HepG2 (cell line): Measurements from ENCODE around the gene MARF1. TPM values are rescaled to one million over a fixed set of nuclear protein-coding genes. Genes with fewer than 3 reads are reported as not detected.

Experiments used
- ATF7 ChIP-seq, 2 experiments: fragments of 450-650 bp in 1 of 2; sonication (generic) in 1 of 2; formaldehyde crosslinking in 1 of 2; IDR thresholded peaks; 2 replicates each; pipeline versions ENCODE4 v1.4.0 to v1.6.1; 2016 to 2020; ENCODE audit warnings: antibody characterized with exemption in 1 of 2, mild to moderate bottlenecking in 1 of 2, missing genetic modification reagents in 1 of 2
- ATF7-NPFF ChIP-seq: sonication (generic); formaldehyde crosslinking; IDR thresholded peaks from 2 replicates; pipeline ENCODE4 v1.8.1; 2023; ENCODE audit warnings: mild to moderate bottlenecking, low read depth, missing genetic modification reagents, moderate library complexity
- CREB1 ChIP-seq, 2 experiments: fragments of 450-650 bp in 1 of 2; IDR thresholded peaks; 2 replicates each; pipeline ENCODE4 v1.6.1; 2016 to 2017; ENCODE audit warnings: control low read depth in 1 of 2, mild to moderate bottlenecking in 1 of 2, missing compliant biosample characterization in 1 of 2, missing genetic modification characterization in 1 of 2
- CREM ChIP-seq, 2 experiments: sonication (generic) in 1 of 2; formaldehyde crosslinking in 1 of 2; IDR thresholded peaks; 2 replicates each; pipeline versions ENCODE4 v1.4.0 to v1.6.1; 2016 to 2020; ENCODE audit warnings: antibody characterized with exemption in 1 of 2, mild to moderate bottlenecking in 1 of 2, missing genetic modification reagents in 1 of 2
- ELK4 ChIP-seq: sonication (generic); formaldehyde crosslinking; IDR thresholded peaks from 2 replicates; pipeline ENCODE4 v1.9.0; 2021; ENCODE audit warnings: missing genetic modification reagents, borderline replicate concordance
- FIP1L1 ChIP-seq: fragments of 200-400 bp; formaldehyde crosslinking; IDR thresholded peaks from 2 replicates; pipeline ENCODE4 v1.6.1; 2018; ENCODE audit warnings: low read depth, mild to moderate bottlenecking, low read length, moderate library complexity, borderline replicate concordance; ENCODE audit not compliant: insufficient read depth
- HIC2 ChIP-seq: sonication (generic); formaldehyde crosslinking; IDR thresholded peaks from 2 replicates; pipeline ENCODE4 v1.9.0; 2022; ENCODE audit warnings: low read depth, missing genetic modification reagents
- KDM2A ChIP-seq: sonication (generic); formaldehyde crosslinking; IDR thresholded peaks from 2 replicates; pipeline ENCODE4 v1.4.0; 2020; ENCODE audit warnings: low read depth, missing genetic modification reagents, borderline replicate concordance
- MBNL3 ChIP-seq: fragments of 250-450 bp; sonication (Bioruptor Pico); conservative IDR thresholded peaks from 2 replicates; pipeline ENCODE4 v1.8.0; 2022; ENCODE audit warnings: mild to moderate bottlenecking, inconsistent platforms
- MLLT10 ChIP-seq: sonication (generic); formaldehyde crosslinking; IDR thresholded peaks from 2 replicates; pipeline ENCODE4 v1.4.0; 2020; ENCODE audit warnings: missing genetic modification reagents
- PRMT3 ChIP-seq: sonication (generic); formaldehyde crosslinking; IDR thresholded peaks from 2 replicates; pipeline ENCODE4 v1.8.1; 2022; ENCODE audit warnings: low read depth, mild to moderate bottlenecking, moderate library complexity, missing genetic modification reagents, borderline replicate concordance
- RFXANK ChIP-seq: IDR thresholded peaks from 2 replicates; pipeline ENCODE4 v1.6.1; 2016
- SALL2 ChIP-seq: sonication (generic); formaldehyde crosslinking; IDR thresholded peaks from 2 replicates; pipeline ENCODE4 v1.8.1; 2023; ENCODE audit warnings: mild to moderate bottlenecking, missing genetic modification reagents, inconsistent platforms
- TBP ChIP-seq: sonication (generic); formaldehyde crosslinking; IDR thresholded peaks from 2 replicates; pipeline ENCODE4 v1.5.0; 2020; ENCODE audit warnings: missing genetic modification reagents
- TSC22D2 ChIP-seq: sonication (generic); formaldehyde crosslinking; IDR thresholded peaks from 2 replicates; pipeline ENCODE4 v1.5.1; 2020; ENCODE audit warnings: missing genetic modification reagents, mild to moderate bottlenecking, borderline replicate concordance
- ZFP82 ChIP-seq: sonication (generic); formaldehyde crosslinking; IDR thresholded peaks from 2 replicates; pipeline ENCODE4 v1.5.1; 2020; ENCODE audit warnings: mild to moderate bottlenecking, missing genetic modification reagents, borderline replicate concordance
- ZGPAT ChIP-seq: IDR thresholded peaks from 2 replicates; pipeline ENCODE4 v1.6.1; 2016; ENCODE audit warnings: mild to moderate bottlenecking
- ZNF224 ChIP-seq: sonication (generic); formaldehyde crosslinking; IDR thresholded peaks from 2 replicates; pipeline ENCODE4 v1.5.0; 2020; ENCODE audit warnings: mild to moderate bottlenecking, missing genetic modification reagents
- ZNF383 ChIP-seq: sonication (generic); formaldehyde crosslinking; IDR thresholded peaks from 2 replicates; pipeline ENCODE4 v1.4.0; 2020; ENCODE audit warnings: missing genetic modification reagents, mild to moderate bottlenecking, borderline replicate concordance
- ZNF501 ChIP-seq: sonication (generic); formaldehyde crosslinking; IDR thresholded peaks from 2 replicates; pipeline ENCODE4 v1.5.1; 2020; ENCODE audit warnings: mild to moderate bottlenecking, moderate library complexity, missing genetic modification reagents
- ZNF550 ChIP-seq: sonication (generic); formaldehyde crosslinking; IDR thresholded peaks from 2 replicates; pipeline ENCODE4 v1.4.0; 2020; ENCODE audit warnings: mild to moderate bottlenecking, missing genetic modification reagents, borderline replicate concordance
- ZNF737 ChIP-seq: sonication (generic); formaldehyde crosslinking; IDR thresholded peaks from 2 replicates; pipeline ENCODE4 v1.5.0; 2020; ENCODE audit warnings: missing genetic modification reagents, mild to moderate bottlenecking, borderline replicate concordance
- ZSCAN22 ChIP-seq: sonication (generic); formaldehyde crosslinking; IDR thresholded peaks from 2 replicates; pipeline ENCODE4 v1.4.0; 2020; ENCODE audit warnings: mild to moderate bottlenecking, missing genetic modification reagents
- ZSCAN9 ChIP-seq: IDR thresholded peaks from 2 replicates; pipeline ENCODE4 v1.6.1; 2016; ENCODE audit warnings: borderline replicate concordance
- polyA plus RNA-seq, 8 experiments: library from polyadenylated mRNA; depleted of rRNA in 3 of 8; stranded (reverse) in 7 of 8; unstranded in 1 of 8; fragments of >200 nt; fragmentation: Illumina TruSeq in 4 of 8; extraction: Trizol in 4 of 8; gene quantifications; 2 replicates each; pipeline versions ENCODE4 v1.2.1 to v1.2.3, GENCODE V29; 2011 to 2016; ENCODE audit warnings: low read depth in 4 of 8, missing spikeins in 1 of 8, mixed read lengths in 1 of 8; ENCODE audit not compliant: insufficient read depth in 1 of 8
- total RNA-seq, 5 experiments: library from RNA; depleted of rRNA; stranded (reverse); fragments of >200 nt; fragmentation: Illumina TruSeq; extraction: Trizol; gene quantifications; 2 replicates each; pipeline ENCODE4 v1.2.3, GENCODE V29; 2016; ENCODE audit warnings: low read depth in 1 of 5

The MARF1 gene
- total and polyA plus RNA-seq, 2 of the 13 experiments (the other 11 are each of a cell fraction or from before 2014, with no cell fraction given), result 8.7 to 20.7 TPM

- TF ChIP-seq ZGPAT, result peak; percentile 100
- no peak for TF ChIP-seq TBP (CRISPR knock-in tag)
- peak; percentile 94 for TF ChIP-seq RFXANK (CRISPR knock-in tag)
- TF ChIP-seq ZNF224 (CRISPR knock-in tag), result peak; percentile 97
- TF ChIP-seq PRMT3, result 0 out of 2 replicates have a peak, but pooled peaks have one; percentile 55
- TF ChIP-seq ATF7-NPFF (CRISPR knock-in tag), result 0 out of 2 replicates have a peak, but pooled peaks have one; percentile 28
- peak; percentile 96 for TF ChIP-seq ATF7 (IDR thresholded peaks at IDR 0.05)
- peak; percentile 100 for TF ChIP-seq ATF7 (CRISPR knock-in tag; IDR thresholded peaks at IDR 0.05)
- no peak for TF ChIP-seq MLLT10 (CRISPR knock-in tag)
- TF ChIP-seq ZFP82 (CRISPR knock-in tag), result no peak
- TF ChIP-seq ZNF383 (CRISPR knock-in tag), result no peak
- peak; percentile 64; the same call in 1 of the 2 replicates for TF ChIP-seq CREB1 (IDR thresholded peaks at IDR 0.05)
- peak; percentile 87; the same call in 1 of the 2 replicates for TF ChIP-seq CREB1 (CRISPR knock-in tag; IDR thresholded peaks at IDR 0.05)
- TF ChIP-seq ZSCAN22 (CRISPR knock-in tag), result no peak; the same call in 1 of the 2 replicates
- TF ChIP-seq KDM2A (CRISPR knock-in tag), result peak; percentile 98
- peak; percentile 73; the same call in 1 of the 2 replicates for TF ChIP-seq HIC2
- TF ChIP-seq ELK4, result no peak
- TF ChIP-seq TSC22D2 (CRISPR knock-in tag), result peak; percentile 88; the same call in 1 of the 2 replicates
- TF ChIP-seq FIP1L1, result no peak
- peak; percentile 93 for TF ChIP-seq CREM (IDR thresholded peaks at IDR 0.05)
- no peak for TF ChIP-seq CREM (CRISPR knock-in tag; IDR thresholded peaks at IDR 0.05)
- no peak for TF ChIP-seq ZNF550
- TF ChIP-seq SALL2 (CRISPR knock-in tag), result peak; percentile 87
- TF ChIP-seq ZNF737 (CRISPR knock-in tag), result no peak; the same call in 1 of the 2 replicates
- peak; percentile 98 for TF ChIP-seq ZSCAN9 (CRISPR knock-in tag)
- no peak for TF ChIP-seq MBNL3
- TF ChIP-seq ZNF501 (CRISPR knock-in tag), result peak; percentile 89
Measured at GRCh38 chr16:15672514-15673167, 29.7 kb upstream of the MARF1 start (continued).
